Activated CD4-positive, alpha-beta T cell treated with anti-CD3 and anti-CD28 coated beads, Interleukin-2, amount 10 ng/mL, durations not matched to agents 7 days and 5 days (primary cell): ENCODE measurements around the gene GIT2. TPM values are rescaled to one million over a fixed set of nuclear protein-coding genes. Genes with fewer than 3 reads are reported as not detected.
"Not testable (repeated sequence)": the region's sequence is repeated elsewhere in the genome, so short reads cannot be mapped to it uniquely, and the experiment has no call there.

Experiments
- CTCF ChIA-PET: fragments of 350-600 bp; sonication (Branson Sonifier 250); formaldehyde crosslinking; loops from one replicate; lab custom pipeline; 2021; ENCODE audit warnings: antibody characterized with exemption; lab: Charles Lee
- POLR2A ChIA-PET: fragments of 350-600 bp; sonication (Branson Sonifier 250); formaldehyde crosslinking; loops from one replicate; lab custom pipeline; 2021; ENCODE audit warnings: antibody characterized with exemption; lab: Charles Lee
- DNase-seq: peaks from one replicate; pipeline ENCODE4 v3.0.0-alpha.2; 2020
- H3K27ac Mint-ChIP-seq: one replicate; pipeline ENCODE4 v1.8.0; 2021; ENCODE audit warnings: mild to moderate bottlenecking, moderate library complexity, mixed read lengths
- H3K27me3 Mint-ChIP-seq: one replicate; pipeline ENCODE4 v1.8.0; 2021; ENCODE audit warnings: mixed read lengths
- H3K36me3 Mint-ChIP-seq: one replicate; pipeline ENCODE4 v1.8.0; 2021; ENCODE audit warnings: low read depth, mixed read lengths
- H3K4me1 Mint-ChIP-seq: one replicate; pipeline ENCODE4 v1.8.0; 2021; ENCODE audit warnings: mixed read lengths
- H3K4me3 Mint-ChIP-seq: one replicate; pipeline ENCODE4 v1.8.0; 2021; ENCODE audit warnings: mild to moderate bottlenecking, moderate library complexity, mixed read lengths
- H3K9me3 Mint-ChIP-seq: one replicate; pipeline ENCODE4 v1.8.0; 2021; ENCODE audit warnings: mixed read lengths
- total RNA-seq, 2 experiments: library from RNA; stranded (reverse); gene quantifications; one replicate each; pipeline ENCODE4 v1.2.3, GENCODE V29; 2021

GIT2 gene
- total RNA-seq, 2 experiments from 2014 or later, result 101 to 107 TPM

- H3K9me3 Mint-ChIP-seq, result no peaks in the 10 kb centered on the region
- peaks cover 31% of the 10 kb centered on the region for H3K36me3 Mint-ChIP-seq
- H3K27me3 Mint-ChIP-seq, result no peaks in the 10 kb centered on the region
- H3K27ac Mint-ChIP-seq, result no peak overlapping the region
- H3K4me3 Mint-ChIP-seq, result no peak overlapping the region
- H3K4me1 Mint-ChIP-seq, result peaks cover 19% of the 10 kb centered on the region
- CTCF ChIA-PET, result interaction anchor here (1.2 kb wide), 1 partner anchor 29 kb away, joined by 4 read pairs; no protein-coding TSS in a partner anchor
- POLR2A ChIA-PET, result no interaction called here
- DNase-seq, result no peak
Observed at GRCh38 chr12:109902891-109903418, 93.2 kb downstream of the GIT2 start.

- Mint-ChIP-seq H3K27me3 (no peaks in the 10 kb centered on the region), H3K27ac (peak overlapping the region; percentile 97), H3K36me3 (peaks cover 24% of the 10 kb centered on the region), H3K4me3 (peak overlapping the region; percentile 96), H3K9me3 (no peaks in the 10 kb centered on the region), H3K4me1 (peaks cover 19% of the 10 kb centered on the region)
- DNase-seq, result peak; percentile 11
- CTCF ChIA-PET, result interaction anchor here (1.5 to 2.2 kb wide), 3 partner anchors 10 to 52 kb away, joined by 4 to 5 read pairs (median 5); no protein-coding TSS in a partner anchor
- POLR2A ChIA-PET, result no interaction called here
Observed at GRCh38 chr12:109900752-109901580, 95.2 kb downstream of the GIT2 start.

GRCh38 chr12:109899783-109900751, 96.1 kb downstream of the GIT2 start, which contains the start of gene TCHP:
Gene TCHP (plus strand): TSS chr12:109900274. CDS start chr12:109903027, 2,753 bp downstream.
- H3K4me3 Mint-ChIP-seq, result peak within 1 kb of the TSS; percentile 96
- H3K4me1 Mint-ChIP-seq, result peaks cover 19% of the 10 kb centered on the region
- H3K9me3 Mint-ChIP-seq, result no peaks in the 10 kb centered on the region
- peak; percentile 83 for DNase-seq
- peaks cover 17% of the 10 kb centered on the region for H3K36me3 Mint-ChIP-seq
- H3K27ac Mint-ChIP-seq, result peak within 1 kb of the TSS; percentile 97
- ChIA-PET POLR2A (interaction anchor here (0.5 kb wide), 1 partner anchor 50 kb away, joined by 3 read pairs; no protein-coding TSS in a partner anchor), CTCF (interaction anchor here (1.5 to 2.2 kb wide), 3 partner anchors 10 to 51 kb away, joined by 4 to 5 read pairs (median 5); no protein-coding TSS in a partner anchor)
- H3K27me3 Mint-ChIP-seq, result no peaks in the 10 kb centered on the region

GRCh38 chr12:109899345-109899744, 96.8 kb downstream of the GIT2 start:
- CTCF ChIA-PET, DNase-seq, POLR2A ChIA-PET, H3K27me3 Mint-ChIP-seq, H3K9me3 Mint-ChIP-seq, H3K36me3 Mint-ChIP-seq: not testable (repeated sequence)
- Mint-ChIP-seq H3K4me1 (peaks cover 19% of the 10 kb centered on the region), H3K27ac (peak overlapping the region; percentile 97), H3K4me3 (peak overlapping the region; percentile 96)

GRCh38 chr12:109897029-109897428, 99.1 kb downstream of the GIT2 start:
- H3K36me3 Mint-ChIP-seq, result peaks cover 3% of the 10 kb centered on the region
- H3K4me1 Mint-ChIP-seq, result peaks cover 33% of the 10 kb centered on the region
- no peaks in the 10 kb centered on the region for H3K9me3 Mint-ChIP-seq
- no peaks in the 10 kb centered on the region for H3K27me3 Mint-ChIP-seq
- H3K27ac Mint-ChIP-seq, result no peak overlapping the region
- no peak overlapping the region for H3K4me3 Mint-ChIP-seq
- ChIA-PET CTCF (interaction anchor here (0.6 to 1.1 kb wide), 2 partner anchors 25 to 103 kb away, joined by 3 read pairs; partner anchors contain the start of gene ANKRD13A), POLR2A (no interaction called here)
- DNase-seq, result no peak

GRCh38 chr12:109896188-109896587, 100.0 kb downstream of the GIT2 start:
- DNase-seq, result no peak
- Mint-ChIP-seq H3K9me3 (no peaks in the 10 kb centered on the region), H3K27ac (no peak overlapping the region), H3K36me3 (peaks cover 3% of the 10 kb centered on the region), H3K4me3 (no peak overlapping the region), H3K27me3 (no peaks in the 10 kb centered on the region), H3K4me1 (peaks cover 25% of the 10 kb centered on the region)
- POLR2A ChIA-PET, result no interaction called here
- CTCF ChIA-PET, result interaction anchor here (1.1 kb wide), 1 partner anchor 103 kb away, joined by 3 read pairs; the partner anchor contains the start of gene ANKRD13A

GRCh38 chr12:109894939-109895338, 101.2 kb downstream of the GIT2 start:
- Mint-ChIP-seq H3K27ac (no peak overlapping the region), H3K4me3 (no peak overlapping the region), H3K36me3 (peaks cover under 1% of the 10 kb centered on the region), H3K9me3 (no peaks in the 10 kb centered on the region), H3K4me1 (peaks cover 25% of the 10 kb centered on the region), H3K27me3 (no peaks in the 10 kb centered on the region)
- DNase-seq, result no peak
- CTCF ChIA-PET, result interaction anchor here (0.6 to 1.0 kb wide), 4 partner anchors 9 to 26 kb away, joined by 3 to 7 read pairs (median 4); partner anchors contain the start of gene GLTP
- POLR2A ChIA-PET, result no interaction called here

- ChIA-PET POLR2A (no interaction called here), CTCF (interaction anchor here (0.6 to 1.4 kb wide), 3 partner anchors 11 to 423 kb away, joined by 4 to 5 read pairs (median 4); no protein-coding TSS in a partner anchor)
Observed at GRCh38 chr12:109893261-109893995, 102.7 kb downstream of the GIT2 start.

GRCh38 chr12:109892748-109893147, 103.4 kb downstream of the GIT2 start:
- H3K36me3 Mint-ChIP-seq, result peaks cover 3% of the 10 kb centered on the region
- no peaks in the 10 kb centered on the region for H3K9me3 Mint-ChIP-seq
- peak; percentile 47 for DNase-seq
- H3K4me3 Mint-ChIP-seq, result no peak overlapping the region
- CTCF ChIA-PET, result interaction anchor here (0.6 to 1.4 kb wide), 2 partner anchors 20 to 424 kb away, joined by 4 read pairs; no protein-coding TSS in a partner anchor
- no peaks in the 10 kb centered on the region for H3K27me3 Mint-ChIP-seq
- POLR2A ChIA-PET, result no interaction called here
- peaks cover 43% of the 10 kb centered on the region for H3K4me1 Mint-ChIP-seq
- peak overlapping the region; percentile 52 for H3K27ac Mint-ChIP-seq

More at GRCh38 chr12:109893261-109893995, 102.7 kb downstream of the GIT2 start:
- H3K36me3 Mint-ChIP-seq, result peaks cover 3% of the 10 kb centered on the region
- H3K27me3 Mint-ChIP-seq, result no peaks in the 10 kb centered on the region
- no peak for DNase-seq
- no peak overlapping the region for H3K4me3 Mint-ChIP-seq
- no peaks in the 10 kb centered on the region for H3K9me3 Mint-ChIP-seq
- peaks cover 36% of the 10 kb centered on the region for H3K4me1 Mint-ChIP-seq
- peak overlapping the region; percentile 52 for H3K27ac Mint-ChIP-seq

- peak overlapping the region; percentile 52 for H3K27ac Mint-ChIP-seq
- no peaks in the 10 kb centered on the region for H3K27me3 Mint-ChIP-seq
- H3K36me3 Mint-ChIP-seq, result peaks cover 3% of the 10 kb centered on the region
- CTCF ChIA-PET, result interaction anchor here (1.0 kb wide), 1 partner anchor 14 kb away, joined by 3 read pairs; no protein-coding TSS in a partner anchor
- no peaks in the 10 kb centered on the region for H3K9me3 Mint-ChIP-seq
- H3K4me1 Mint-ChIP-seq, result peaks cover 48% of the 10 kb centered on the region
- POLR2A ChIA-PET, result no interaction called here
- no peak overlapping the region for H3K4me3 Mint-ChIP-seq
- DNase-seq, result no peak
Observed at GRCh38 chr12:109892165-109892715, 103.9 kb downstream of the GIT2 start.

GRCh38 chr12:109891731-109892130, 104.4 kb downstream of the GIT2 start:
- H3K4me3 Mint-ChIP-seq, H3K36me3 Mint-ChIP-seq, H3K27me3 Mint-ChIP-seq, H3K27ac Mint-ChIP-seq, DNase-seq, H3K9me3 Mint-ChIP-seq, POLR2A ChIA-PET: not testable (repeated sequence)
- CTCF ChIA-PET, result interaction anchor here (1.0 kb wide), 1 partner anchor 13 kb away, joined by 3 read pairs; no protein-coding TSS in a partner anchor
- peaks cover 48% of the 10 kb centered on the region for H3K4me1 Mint-ChIP-seq
